Osteocyte (in vitro differentiated cells): ENCODE results near the gene MYADML2. TPM values are rescaled to one million over a fixed set of nuclear protein-coding genes. Genes with fewer than 3 reads are reported as not detected.

Source experiments
- DNase-seq: peaks from one replicate; pipeline ENCODE4 v3.0.0; 2021; ENCODE audit warnings: mixed read lengths; ENCODE audit not compliant: unreplicated experiment; ENCODE audit errors: extremely low spot score
- H3K27ac Mint-ChIP-seq: one replicate; pipeline ENCODE4 v1.8.0; 2021; ENCODE audit warnings: mild to moderate bottlenecking, mixed read lengths; ENCODE audit not compliant: unreplicated experiment
- H3K27me3 Mint-ChIP-seq: one replicate; pipeline ENCODE4 v1.8.0; 2021; ENCODE audit warnings: mixed read lengths; ENCODE audit not compliant: unreplicated experiment
- H3K36me3 Mint-ChIP-seq: one replicate; pipeline ENCODE4 v1.8.0; 2021; ENCODE audit warnings: mixed read lengths; ENCODE audit not compliant: unreplicated experiment
- H3K4me1 Mint-ChIP-seq: one replicate; pipeline ENCODE4 v1.8.0; 2021; ENCODE audit warnings: mixed read lengths; ENCODE audit not compliant: unreplicated experiment
- H3K4me3 Mint-ChIP-seq: one replicate; pipeline ENCODE4 v1.8.0; 2021; ENCODE audit warnings: mild to moderate bottlenecking, moderate library complexity, mixed read lengths; ENCODE audit not compliant: unreplicated experiment
- H3K9me3 Mint-ChIP-seq: one replicate; pipeline ENCODE4 v1.8.0; 2021; ENCODE audit warnings: mixed read lengths; ENCODE audit not compliant: unreplicated experiment
- CTCF ChIP-seq: fragments of 200-600 bp; sonication (generic); IDR thresholded peaks from 2 replicates; pipeline ENCODE4 v1.5.0; 2021; ENCODE audit warnings: antibody characterized with exemption, mild to moderate bottlenecking, moderate library complexity
- total RNA-seq: library from RNA; stranded (reverse); gene quantifications from 2 replicates; pipeline ENCODE4 v1.2.1, GENCODE V29; 2021

The MYADML2 gene
- total RNA-seq, 1 donor from 2014 or later: not detected

- no peak overlapping the region for H3K4me3 Mint-ChIP-seq
- peaks cover 2% of the 10 kb centered on the region for H3K4me1 Mint-ChIP-seq
- H3K27ac Mint-ChIP-seq: no peak overlapping the region
Measured at GRCh38 chr17:81956607-81957589, 9.9 kb upstream of the MYADML2 start.

GRCh38 chr17:81955756-81956544, 8.9 kb upstream of the MYADML2 start:
- H3K27ac Mint-ChIP-seq: no peak overlapping the region
- no peak for TF ChIP-seq CTCF
- no peak for DNase-seq

More at GRCh38 chr17:81956607-81957589, 9.9 kb upstream of the MYADML2 start:
- no peak for TF ChIP-seq CTCF
- no peaks in the 10 kb centered on the region for H3K36me3 Mint-ChIP-seq
- H3K9me3 Mint-ChIP-seq: no peaks in the 10 kb centered on the region
- H3K27me3 Mint-ChIP-seq: peaks cover 16% of the 10 kb centered on the region
- no peak for DNase-seq

GRCh38 chr17:81955058-81955681, 8.1 kb upstream of the MYADML2 start:
- no peaks in the 10 kb centered on the region for H3K9me3 Mint-ChIP-seq
- TF ChIP-seq CTCF: no peak
- DNase-seq: no peak
- peaks cover 2% of the 10 kb centered on the region for H3K4me1 Mint-ChIP-seq
- no peak overlapping the region for H3K4me3 Mint-ChIP-seq
- H3K27ac Mint-ChIP-seq: no peak overlapping the region
- H3K27me3 Mint-ChIP-seq: peaks cover 18% of the 10 kb centered on the region
- no peaks in the 10 kb centered on the region for H3K36me3 Mint-ChIP-seq

More at GRCh38 chr17:81955756-81956544, 8.9 kb upstream of the MYADML2 start:
- Mint-ChIP-seq H3K4me1 (peaks cover 2% of the 10 kb centered on the region), H3K27me3 (peaks cover 18% of the 10 kb centered on the region), H3K4me3 (no peak overlapping the region), H3K9me3 (no peaks in the 10 kb centered on the region), H3K36me3 (no peaks in the 10 kb centered on the region)

- Mint-ChIP-seq H3K4me3 (no peak overlapping the region), H3K27ac (no peak overlapping the region), H3K4me1 (peaks cover 2% of the 10 kb centered on the region), H3K36me3 (no peaks in the 10 kb centered on the region), H3K27me3 (peaks cover 18% of the 10 kb centered on the region), H3K9me3 (no peaks in the 10 kb centered on the region)
- DNase-seq: no peak
- TF ChIP-seq CTCF: no peak
Measured at GRCh38 chr17:81954131-81955057, 7.4 kb upstream of the MYADML2 start.
